Anterior cingulate cortex (tissue), 58 donors: ENCODE measurements around the gene FPR3.
"Not testable (repeated sequence)": the region's sequence is repeated elsewhere in the genome, so short reads cannot be mapped to it uniquely, and the experiment has no call there.

Source experiments
- DNase-seq, 58 donors: peaks; one replicate each; lab custom pipeline; 2025; lab: John Stamatoyannopoulos, UW

The FPR3 gene

DNA sequence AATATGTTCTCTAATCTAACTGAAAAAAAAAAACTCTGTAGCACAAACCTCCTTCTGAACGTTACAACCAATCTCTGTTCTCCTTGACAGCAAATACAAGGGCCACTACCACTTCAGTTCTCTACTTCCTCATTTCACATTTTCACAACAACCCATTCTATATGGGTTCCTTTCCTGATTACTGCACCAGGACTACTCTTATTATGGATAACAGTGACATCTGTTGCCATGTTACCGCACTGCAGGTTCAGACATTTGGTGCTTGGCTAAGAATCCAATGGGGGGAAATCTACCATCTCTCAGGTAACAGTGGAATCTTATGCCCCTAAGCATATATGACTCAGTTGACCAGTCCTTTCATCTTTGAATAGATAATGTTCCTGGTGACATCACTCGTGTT lies 11.6 kb upstream of the FPR3 start:
- no peak for DNase-seq

GRCh38 chr19:51784109-51784785 lies 10.7 kb upstream of the FPR3 start:
- DNase-seq: no peak

DNA sequence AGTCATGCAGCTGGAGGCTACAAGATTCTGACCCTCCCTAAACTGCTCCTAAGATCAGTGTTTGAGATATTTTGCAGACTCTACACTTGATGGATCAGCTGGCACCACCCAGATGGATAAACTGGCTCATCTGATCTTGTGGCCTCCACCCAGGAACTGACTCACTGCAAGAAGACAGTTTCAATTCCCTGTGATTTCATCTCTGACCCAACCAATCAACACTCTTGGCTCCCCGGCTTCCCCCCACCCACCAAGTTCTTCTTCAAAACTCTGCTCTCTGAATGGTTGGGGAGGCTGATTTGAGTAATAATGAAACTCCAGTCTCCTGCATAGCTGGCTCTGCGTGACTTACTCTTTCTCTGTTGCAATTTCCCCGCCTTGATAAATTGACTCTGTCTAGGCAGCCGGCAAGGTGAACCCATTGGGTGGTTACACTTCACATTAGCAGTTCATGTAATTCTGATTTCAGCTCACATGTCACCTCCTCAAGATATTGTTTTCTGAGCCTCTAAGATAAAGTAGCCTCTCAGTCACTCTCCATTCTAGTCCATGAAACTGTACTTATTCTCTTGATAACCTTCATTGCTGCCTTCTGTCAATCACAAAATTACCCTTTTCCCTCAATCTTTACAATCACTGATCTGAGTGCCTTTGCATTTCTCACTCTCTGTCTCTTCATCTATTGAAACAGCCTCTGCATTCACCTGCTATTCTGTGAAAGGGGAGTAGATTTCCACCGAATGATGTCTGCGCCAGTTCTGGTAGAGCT lies 9.9 kb upstream of the FPR3 start:
- DNase-seq: peak in 19 of 58 donors; percentile 1 to 33 (median 9)

- no peak for DNase-seq
These were observed 8.1 kb upstream of the FPR3 start for GRCh38 chr19:51786646-51787494.

DNA sequence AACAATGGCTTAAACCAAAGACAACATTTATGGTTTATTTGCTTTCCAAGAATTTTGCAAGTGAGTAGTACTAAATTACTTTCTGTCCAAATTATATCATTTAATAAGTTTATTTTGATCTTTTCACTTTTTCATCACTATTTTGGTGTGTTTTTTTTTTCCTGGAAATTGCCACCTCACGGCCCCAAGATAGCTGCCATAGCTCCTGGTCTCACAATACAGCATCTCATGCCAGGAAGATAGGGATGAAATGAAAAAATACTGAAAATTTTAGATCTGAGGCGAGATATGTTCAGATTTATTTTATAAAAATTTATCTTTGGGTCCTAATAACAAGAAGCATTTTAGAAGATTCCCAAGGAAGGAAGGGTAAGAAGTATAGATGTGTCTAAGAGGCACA lies 6.9 kb upstream of the FPR3 start:
- no peak for DNase-seq

- no peak for DNase-seq
These were observed 5.7 kb upstream of the FPR3 start for GRCh38 chr19:51789061-51789795.

GRCh38 chr19:51792932-51793331 lies 2.0 kb upstream of the FPR3 start:
- DNase-seq: no peak

GRCh38 chr19:51793994-51794393 lies 963 bp upstream of the FPR3 start:
- DNase-seq: no peak

DNA sequence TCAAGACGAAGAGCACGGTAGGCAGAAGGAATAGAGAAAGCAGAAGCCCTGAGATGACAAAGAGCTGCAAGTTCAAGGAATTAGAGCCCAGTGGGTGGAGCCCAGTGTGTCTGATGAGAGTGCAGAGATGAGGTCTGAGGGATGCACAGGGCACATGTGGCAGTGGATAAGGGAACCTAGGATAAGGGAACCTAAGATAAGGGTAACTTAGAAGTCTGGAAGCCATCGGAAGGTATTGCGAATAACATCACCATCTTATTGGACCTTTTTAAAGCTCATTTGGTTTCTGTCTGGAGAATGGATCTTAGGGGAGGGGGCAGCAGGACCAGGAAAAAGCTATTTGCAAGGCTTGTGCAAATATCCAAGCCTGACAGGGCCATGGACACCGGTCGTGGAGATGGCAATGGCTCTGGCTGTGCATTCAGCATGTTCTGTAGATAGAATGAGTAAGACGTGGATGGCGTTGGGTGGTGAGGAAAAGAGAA lies 1.3 kb downstream of the FPR3 start:
- no peak for DNase-seq

DNA sequence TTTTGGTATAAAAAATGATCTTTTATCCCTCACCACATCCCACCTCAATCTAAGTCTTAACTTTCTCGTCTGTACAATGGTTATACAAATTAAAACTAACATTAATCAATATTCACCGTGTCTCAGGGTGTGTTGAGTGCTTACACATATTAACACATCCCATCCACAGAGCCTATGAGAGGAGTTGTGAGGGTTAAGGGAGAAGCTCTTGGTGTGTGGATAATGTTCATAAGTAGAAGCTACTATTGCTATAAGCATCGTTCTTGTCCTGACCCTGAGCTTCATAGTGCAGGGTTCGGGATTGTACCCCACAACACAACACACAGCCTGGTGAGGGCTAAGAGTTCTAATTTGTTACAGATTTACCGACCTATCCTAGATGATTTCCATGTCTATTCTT lies 2.5 kb downstream of the FPR3 start:
- DNase-seq: no peak

- no peak for DNase-seq
These were observed 3.1 kb downstream of the FPR3 start for GRCh38 chr19:51798062-51798461.

- peak in 52 of 58 donors; percentile 3 to 83 (median 44) for DNase-seq
These were observed 4.2 kb downstream of the FPR3 start for GRCh38 chr19:51799034-51799773.

- DNase-seq: no peak
These were observed 5.0 kb downstream of the FPR3 start for GRCh38 chr19:51799774-51800472.

DNA sequence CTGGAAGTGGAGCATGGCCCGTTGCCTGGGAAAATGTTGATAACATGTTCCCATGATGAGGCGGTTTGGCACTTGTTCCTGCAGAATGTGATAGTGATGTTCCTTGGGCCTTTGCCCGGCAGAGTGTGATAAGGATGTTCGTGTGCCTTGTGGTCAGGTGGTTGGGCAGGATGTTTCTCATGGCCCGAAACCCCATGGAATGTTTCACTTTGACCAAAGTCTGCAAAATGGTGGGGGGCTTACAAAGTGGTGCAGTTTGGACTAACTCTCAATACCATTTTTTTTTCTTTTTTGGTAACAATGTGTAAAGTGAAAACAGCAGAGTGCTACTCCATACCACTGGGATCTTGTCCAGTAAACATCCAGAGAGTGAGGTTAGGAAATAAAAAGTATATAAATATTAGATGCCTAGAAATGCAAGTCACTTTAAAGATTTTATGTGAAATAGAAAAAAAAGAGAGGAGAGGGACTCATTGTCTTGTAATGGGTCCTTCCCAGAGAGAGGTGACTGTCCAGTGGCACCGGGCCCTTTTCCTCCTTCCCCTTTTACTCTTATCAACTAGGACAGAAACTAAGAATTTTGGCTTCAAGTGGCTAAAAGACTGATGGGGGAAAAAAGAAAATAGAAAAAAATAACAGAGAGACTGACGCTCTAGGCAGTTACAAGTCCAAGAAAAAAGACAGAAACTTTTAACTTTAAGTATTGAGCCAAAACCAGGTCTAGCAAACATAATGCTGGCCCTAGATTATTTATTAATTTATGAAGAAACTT lies 5.7 kb downstream of the FPR3 start:
- DNase-seq: no peak

DNA sequence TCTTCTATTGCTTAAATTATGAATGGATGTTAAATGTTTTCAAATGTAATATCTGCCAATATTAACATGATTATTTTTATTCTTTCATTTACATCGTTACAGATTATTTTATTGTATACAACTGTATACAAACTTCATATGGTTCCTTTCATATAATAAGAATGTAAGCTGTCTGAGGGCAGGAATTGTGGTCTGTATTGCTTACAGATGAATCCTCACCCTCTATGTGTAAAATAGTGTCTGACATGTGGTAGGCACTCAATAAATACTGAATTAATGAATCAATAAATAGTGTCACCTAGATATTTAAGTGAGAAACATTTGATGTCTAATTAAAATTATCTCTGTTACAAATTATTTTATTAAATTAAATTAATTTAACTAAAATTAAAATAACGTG lies 7.8 kb downstream of the FPR3 start:
- no peak for DNase-seq

- DNase-seq: no peak
These were observed 8.6 kb downstream of the FPR3 start for GRCh38 chr19:51803519-51803918.

DNA sequence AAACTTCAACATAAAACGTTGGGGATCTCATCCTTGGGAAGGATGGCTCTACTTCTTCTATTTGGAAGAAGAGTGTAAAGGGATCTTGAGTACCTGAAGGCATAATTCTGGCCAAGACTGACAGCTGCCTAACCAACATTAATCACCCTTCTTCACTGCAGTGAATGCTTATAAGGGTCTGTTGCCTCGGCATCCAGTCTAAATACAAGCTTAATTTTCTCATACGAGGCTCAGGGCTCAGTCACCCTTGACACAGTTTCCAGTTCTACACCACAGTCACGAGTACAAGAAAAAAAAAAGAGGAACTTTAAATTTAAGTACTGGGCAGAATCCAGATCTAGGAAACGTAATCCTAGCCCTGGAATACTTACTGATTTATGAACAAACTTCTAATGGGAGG lies 9.0 kb downstream of the FPR3 start:
- no peak for DNase-seq

DNA sequence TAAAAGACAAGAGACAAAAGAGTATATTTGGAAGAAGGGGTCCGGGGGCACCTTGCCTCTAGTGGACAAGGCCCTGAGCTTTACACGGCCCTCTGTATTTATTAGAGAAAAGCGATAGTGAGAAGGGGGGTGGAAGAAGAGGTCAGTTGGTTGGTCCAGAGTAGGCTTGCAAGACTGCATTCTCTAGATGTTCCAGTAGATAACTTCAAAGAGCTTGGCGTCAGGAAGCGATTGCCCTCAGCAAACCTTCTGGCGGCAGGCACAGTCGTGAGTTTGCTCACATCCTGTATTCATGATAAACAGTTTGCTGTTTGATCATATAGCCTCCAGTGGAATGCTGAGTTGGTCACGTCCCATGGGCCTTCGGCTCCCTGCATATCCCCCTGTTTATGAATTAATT lies 9.8 kb downstream of the FPR3 start:
- not testable (repeated sequence) for DNase-seq
